ENCODE results near the gene THEMIS2. TPM values are rescaled to one million over a fixed set of nuclear protein-coding genes. Genes with fewer than 3 reads are reported as not detected.

Gene THEMIS2
- total and polyA plus RNA-seq, 8 donors: 5.3 to 44.0 (median 16.6) TPM

- peaks cover 0 to 56% (median 14%) of the 10 kb centered on the region in 4 donors for H3K4me1 ChIP-seq
- intact Hi-C loops (cut with DNase I; ENCODE audit: low total_unique reads): no loop called here
- WGBS, 5 donors: 13 to 28% (median 15%) methylated on average over 21 to 38 of the region's 38 CpGs
- H3K27ac ChIP-seq: peak overlapping the region in 4 of 5 donors; percentile 76 to 89 (median 78)
- peak overlapping the region; percentile 64 to 75 (median 68) for H3K4me3 ChIP-seq
- H3K9me3 ChIP-seq: no peaks in the 10 kb centered on the region
- peaks cover 0 to 8% (median 0%) of the 10 kb centered on the region in 3 donors for H3K27me3 ChIP-seq
- no peak for TF ChIP-seq CTCF (IDR thresholded peaks at IDR 0.05)
- no peak for TF ChIP-seq POLR2A (IDR thresholded peaks at IDR 0.05)
- no peak for TF ChIP-seq POLR2AphosphoS5 (IDR thresholded peaks at IDR 0.05)
- TF ChIP-seq EP300 (IDR thresholded peaks at IDR 0.05): no peak
- H3K36me3 ChIP-seq: no peaks in the 10 kb centered on the region
- DNase-seq: peak; percentile 26 to 27
Observed at GRCh38 chr1:27872802-27873551, 633 bp downstream of the THEMIS2 start.

GRCh38 chr1:27873671-27874384 is 1.5 kb downstream of the THEMIS2 start:
- Histone ChIP-seq H3K27ac (peak overlapping the region in 4 of 5 donors; percentile 76 to 89 (median 78)), H3K4me1 (peaks cover 0 to 50% (median 14%) of the 10 kb centered on the region in 4 donors), H3K9me3 (no peaks in the 10 kb centered on the region), H3K36me3 (no peaks in the 10 kb centered on the region), H3K4me3 (peak overlapping the region; percentile 64 to 75 (median 68)), H3K27me3 (peaks cover 0 to 8% (median 0%) of the 10 kb centered on the region in 3 donors)
- intact Hi-C loops (cut with DNase I; ENCODE audit: low total_unique reads): no loop called here
- TF ChIP-seq POLR2AphosphoS5 (IDR thresholded peaks at IDR 0.05) (peak in 1 of 3 donors; percentile 27), EP300 (IDR thresholded peaks at IDR 0.05) (no peak), CTCF (IDR thresholded peaks at IDR 0.05) (no peak), POLR2A (IDR thresholded peaks at IDR 0.05) (no peak)
- peak in 1 of 2 donors; percentile 47 for DNase-seq
- 80 to 84% (median 83%) methylated on average over 16 of the region's 16 CpGs for WGBS, 5 donors

- 81 to 88% (median 82%) methylated on average over 18 of the region's 18 CpGs for WGBS, 5 donors
- DNase-seq: no peak
- Histone ChIP-seq H3K9me3 (no peaks in the 10 kb centered on the region), H3K27ac (peak overlapping the region in 3 of 5 donors; percentile 76 to 89 (median 77)), H3K4me3 (no peak overlapping the region), H3K36me3 (peaks cover 0 to 17% (median 3%) of the 10 kb centered on the region in 4 donors), H3K27me3 (peaks cover 0 to 8% (median 0%) of the 10 kb centered on the region in 3 donors), H3K4me1 (peaks cover 0 to 38% (median 14%) of the 10 kb centered on the region in 4 donors)
- intact Hi-C loops (cut with DNase I; ENCODE audit: low total_unique reads): no loop called here
- TF ChIP-seq POLR2A (IDR thresholded peaks at IDR 0.05) (no peak), CTCF (IDR thresholded peaks at IDR 0.05) (no peak), POLR2AphosphoS5 (IDR thresholded peaks at IDR 0.05) (no peak), EP300 (IDR thresholded peaks at IDR 0.05) (no peak)
Observed at GRCh38 chr1:27876341-27877114, 4.2 kb downstream of the THEMIS2 start.

GRCh38 chr1:27877115-27877416 is 4.7 kb downstream of the THEMIS2 start:
- H3K27ac ChIP-seq: peak overlapping the region in 1 of 5 donors; percentile 8
- intact Hi-C loops (cut with DNase I; ENCODE audit: low total_unique reads): no loop called here
- 87 to 100% (median 98%) methylated on average over 2 of the region's 2 CpGs for WGBS, 5 donors

More at GRCh38 chr1:27877115-27877416, 4.7 kb downstream of the THEMIS2 start:
- peaks cover 0 to 8% (median 0%) of the 10 kb centered on the region in 3 donors for H3K27me3 ChIP-seq
- no peak overlapping the region for H3K4me3 ChIP-seq
- no peaks in the 10 kb centered on the region for H3K9me3 ChIP-seq
- H3K36me3 ChIP-seq: peaks cover 0 to 19% (median 6%) of the 10 kb centered on the region in 4 donors
- peaks cover 0 to 34% (median 13%) of the 10 kb centered on the region in 4 donors for H3K4me1 ChIP-seq
- TF ChIP-seq POLR2A (IDR thresholded peaks at IDR 0.05): no peak
- no peak for TF ChIP-seq CTCF (IDR thresholded peaks at IDR 0.05)
- TF ChIP-seq POLR2AphosphoS5 (IDR thresholded peaks at IDR 0.05): no peak
- TF ChIP-seq EP300 (IDR thresholded peaks at IDR 0.05): no peak
- no peak for DNase-seq

Data from stomach (tissue), 9 donors.